ENCODE measurements around the gene PARVG.

PARVG gene

GRCh38 chr22:44245438-44245837, 64.7 kb downstream of the PARVG start:
- DNase-seq (ENCODE audit: low read depth), result no peak

- no peak for DNase-seq (ENCODE audit: low read depth)
Observed at GRCh38 chr22:44245867-44246266, 65.1 kb downstream of the PARVG start.

- DNase-seq (ENCODE audit: low read depth), result no peak
Observed at GRCh38 chr22:44246615-44247326, 66.0 kb downstream of the PARVG start.

- DNase-seq (ENCODE audit: low read depth), result no peak
Observed at GRCh38 chr22:44247346-44247745, 66.6 kb downstream of the PARVG start.

- DNase-seq (ENCODE audit: low read depth), result no peak
Observed at GRCh38 chr22:44247923-44248892, 67.5 kb downstream of the PARVG start.

GRCh38 chr22:44248926-44249325, 68.2 kb downstream of the PARVG start:
- DNase-seq (ENCODE audit: low read depth), result no peak

- DNase-seq (ENCODE audit: low read depth), result no peak
Observed at GRCh38 chr22:44249376-44250147, 68.8 kb downstream of the PARVG start.

- no peak for DNase-seq (ENCODE audit: low read depth)
Observed at GRCh38 chr22:44254811-44255210, 74.1 kb downstream of the PARVG start.

GRCh38 chr22:44256085-44256484, 75.4 kb downstream of the PARVG start:
- no peak for DNase-seq (ENCODE audit: low read depth)

- no peak for DNase-seq (ENCODE audit: low read depth)
Observed at GRCh38 chr22:44256556-44257485, 76.1 kb downstream of the PARVG start.

All from EH (cell line).